Epithelial cell of esophagus (primary cell): ENCODE results near the gene ANKS1B.
A peak's percentile ranks its signal among the peaks of the same experiment; 100 is the strongest.

ENCODE experiments used
- DNase-seq: peaks from one replicate; pipeline ENCODE4 v3.0.0; 2010; ENCODE audit warnings: low read depth
- H3K4me3 ChIP-seq: 2 replicates; pipeline ENCODE4 v1.5.1; 2011; ENCODE audit warnings: mild to moderate bottlenecking, low read length, control low read depth
- TF ChIP-seq, protein P1 (sequence below): IDR thresholded peaks from 2 replicates; pipeline ENCODE4 v1.5.1; 2011; ENCODE audit warnings: low read depth, mild to moderate bottlenecking, low read length, control low read depth, inconsistent platforms; ENCODE audit not compliant: insufficient read depth; ENCODE audit errors: missing control alignments

The ANKS1B gene

GRCh38 chr12:99768758-99769157 lies 216.0 kb downstream of the ANKS1B start:
- TF ChIP-seq, protein P1, sequence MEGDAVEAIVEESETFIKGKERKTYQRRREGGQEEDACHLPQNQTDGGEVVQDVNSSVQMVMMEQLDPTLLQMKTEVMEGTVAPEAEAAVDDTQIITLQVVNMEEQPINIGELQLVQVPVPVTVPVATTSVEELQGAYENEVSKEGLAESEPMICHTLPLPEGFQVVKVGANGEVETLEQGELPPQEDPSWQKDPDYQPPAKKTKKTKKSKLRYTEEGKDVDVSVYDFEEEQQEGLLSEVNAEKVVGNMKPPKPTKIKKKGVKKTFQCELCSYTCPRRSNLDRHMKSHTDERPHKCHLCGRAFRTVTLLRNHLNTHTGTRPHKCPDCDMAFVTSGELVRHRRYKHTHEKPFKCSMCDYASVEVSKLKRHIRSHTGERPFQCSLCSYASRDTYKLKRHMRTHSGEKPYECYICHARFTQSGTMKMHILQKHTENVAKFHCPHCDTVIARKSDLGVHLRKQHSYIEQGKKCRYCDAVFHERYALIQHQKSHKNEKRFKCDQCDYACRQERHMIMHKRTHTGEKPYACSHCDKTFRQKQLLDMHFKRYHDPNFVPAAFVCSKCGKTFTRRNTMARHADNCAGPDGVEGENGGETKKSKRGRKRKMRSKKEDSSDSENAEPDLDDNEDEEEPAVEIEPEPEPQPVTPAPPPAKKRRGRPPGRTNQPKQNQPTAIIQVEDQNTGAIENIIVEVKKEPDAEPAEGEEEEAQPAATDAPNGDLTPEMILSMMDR: no peak
- no peak for DNase-seq
- H3K4me3 ChIP-seq: no peak overlapping the region

DNA sequence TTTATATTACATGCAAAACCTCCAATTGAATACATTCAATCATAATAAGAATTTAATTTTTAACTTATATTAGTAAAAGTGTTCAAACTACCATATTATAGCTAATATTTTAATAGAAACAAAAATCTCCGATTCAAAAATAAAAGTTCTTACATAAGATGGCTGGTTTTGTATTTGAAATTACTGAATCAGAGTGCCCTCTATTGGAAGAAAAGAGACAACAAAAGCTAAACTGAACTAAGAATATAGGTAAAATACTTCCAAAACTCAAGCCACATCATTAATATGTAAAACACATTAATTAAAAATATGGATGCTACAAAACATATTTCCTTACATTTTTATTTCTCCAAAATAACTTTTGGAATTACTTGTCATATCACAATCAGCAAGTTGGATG lies 216.9 kb downstream of the ANKS1B start:
- no peak overlapping the region for H3K4me3 ChIP-seq
- peak; percentile 33 for DNase-seq
- TF ChIP-seq, protein P1: peak; percentile 39

- DNase-seq: peak; percentile 75
- TF ChIP-seq, protein P1: no peak
- H3K4me3 ChIP-seq: no peak overlapping the region
Observed at GRCh38 chr12:99766408-99766807, 218.3 kb downstream of the ANKS1B start.

- DNase-seq: no peak
- TF ChIP-seq, protein P1: no peak
- no peak overlapping the region for H3K4me3 ChIP-seq
Observed at GRCh38 chr12:99765469-99766114, 219.1 kb downstream of the ANKS1B start.

DNA sequence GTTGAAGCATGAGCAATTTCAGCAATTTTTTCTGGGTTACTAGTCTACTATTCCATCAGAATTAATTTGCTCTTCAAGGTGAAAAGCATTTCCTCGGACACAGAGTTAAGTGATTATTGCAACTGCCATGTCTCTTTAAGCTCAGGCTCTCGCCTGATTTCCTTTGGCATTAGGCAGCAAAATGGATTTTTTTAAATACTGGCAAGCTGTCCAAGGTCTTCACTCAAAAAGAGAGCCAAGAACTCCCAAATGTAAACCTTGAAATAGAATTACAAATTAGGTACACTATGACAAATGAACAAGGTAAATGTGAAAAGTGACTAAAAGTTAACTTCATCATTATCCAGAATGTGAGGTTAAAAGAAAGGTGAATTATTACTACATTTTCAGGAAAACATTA lies 225.3 kb downstream of the ANKS1B start:
- TF ChIP-seq, protein P1: no peak
- H3K4me3 ChIP-seq: no peak overlapping the region
- DNase-seq: no peak

DNA sequence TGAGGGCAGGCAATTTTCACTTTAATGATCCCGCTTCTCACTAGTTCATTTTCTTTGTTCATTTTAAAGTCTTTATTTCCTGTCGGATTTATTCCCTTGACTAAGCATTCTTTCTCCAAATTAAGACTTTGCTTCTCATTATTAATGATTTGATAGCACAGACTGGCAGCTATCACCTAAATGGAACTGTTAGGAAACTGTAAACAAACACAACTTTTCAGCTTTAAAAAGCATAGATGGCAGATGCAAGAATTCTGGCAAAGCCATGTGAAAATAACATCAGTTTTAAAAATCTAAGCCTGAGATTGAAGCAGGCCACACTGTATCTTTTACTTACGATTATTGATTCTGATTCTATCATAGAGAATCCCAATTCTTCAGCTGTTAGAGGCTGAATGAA lies 225.7 kb downstream of the ANKS1B start:
- DNase-seq: no peak
- H3K4me3 ChIP-seq: no peak overlapping the region
- TF ChIP-seq, protein P1: no peak

DNA sequence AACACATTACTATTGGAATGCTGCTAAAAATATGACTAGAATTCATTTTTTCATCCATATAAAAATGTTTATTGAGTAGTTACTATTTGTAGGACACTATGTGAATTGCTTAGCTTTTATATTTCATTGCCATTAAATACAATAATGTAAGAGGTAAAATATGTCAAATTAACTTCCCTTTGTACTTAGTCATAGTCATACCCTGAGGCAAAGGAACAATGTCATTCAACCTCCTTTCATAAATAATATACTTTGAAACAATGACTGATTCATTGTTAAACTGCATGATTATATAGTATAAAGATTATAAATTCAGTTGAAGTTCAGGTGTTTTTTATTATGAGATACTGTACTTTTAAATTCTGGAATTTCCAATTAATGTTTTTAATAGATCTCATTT lies 232.0 kb downstream of the ANKS1B start:
- no peak overlapping the region for H3K4me3 ChIP-seq
- DNase-seq: peak; percentile 81
- TF ChIP-seq, protein P1: no peak
